MM.1S (cell line): ENCODE data around the gene SORBS2.

ENCODE experiments used
- DNase-seq: peaks from one replicate; pipeline ENCODE4 v3.0.0-alpha.2; 2015
- H2AFZ ChIP-seq: fragments of 300-600 bp; sonication (generic); 2 replicates; pipeline ENCODE4 v1.6.0; 2016; ENCODE audit warnings: antibody characterized with exemption, low read length
- H3F3A ChIP-seq: fragments of 300-600 bp; sonication (generic); 2 replicates; pipeline ENCODE4 v1.6.1; 2016; ENCODE audit warnings: mild to moderate bottlenecking, antibody characterized with exemption, low read length, moderate library complexity, mixed read lengths; ENCODE audit not compliant: insufficient read depth
- H3K27ac ChIP-seq: fragments of 300-600 bp; sonication (generic); 2 replicates; pipeline ENCODE4 v1.5.1; 2016; ENCODE audit warnings: mild to moderate bottlenecking, low read length
- H3K27me3 ChIP-seq: fragments of 300-600 bp; sonication (generic); replicated peaks from 2 replicates; pipeline ENCODE4 v1.6.0; 2016; ENCODE audit warnings: low read length; ENCODE audit not compliant: insufficient read depth
- H3K36me3 ChIP-seq: fragments of 300-600 bp; sonication (generic); replicated peaks from 2 replicates; pipeline ENCODE4 v1.6.1; 2016; ENCODE audit warnings: mild to moderate bottlenecking, low read length, mixed read lengths; ENCODE audit not compliant: insufficient read depth
- H3K4me1 ChIP-seq: fragments of 300-600 bp; sonication (generic); 2 replicates; pipeline ENCODE4 v1.6.1; 2016; ENCODE audit warnings: low read length, mixed read lengths
- H3K4me2 ChIP-seq: fragments of 300-600 bp; sonication (generic); 2 replicates; pipeline ENCODE4 v1.6.0; 2016; ENCODE audit warnings: low read depth, low read length
- H3K4me3 ChIP-seq: fragments of 300-600 bp; sonication (generic); 2 replicates; pipeline ENCODE4 v1.5.1; 2016; ENCODE audit warnings: low read length, mixed read lengths
- H3K79me2 ChIP-seq: fragments of 300-600 bp; sonication (generic); 2 replicates; pipeline ENCODE4 v1.6.1; 2016; ENCODE audit warnings: mixed run types, low read length, mixed read lengths
- H3K9ac ChIP-seq: fragments of 300-600 bp; sonication (generic); 2 replicates; pipeline ENCODE4 v1.6.1; 2016; ENCODE audit warnings: low read length, mixed read lengths
- H3K9me2 ChIP-seq: fragments of 300-600 bp; sonication (generic); replicated peaks from 2 replicates; pipeline ENCODE4 v1.6.1; 2016; ENCODE audit warnings: mild to moderate bottlenecking, low read length, mixed read lengths; ENCODE audit not compliant: insufficient read depth
- H3K9me3 ChIP-seq: fragments of 300-600 bp; sonication (generic); replicated peaks from 2 replicates; pipeline ENCODE4 v1.6.1; 2016; ENCODE audit warnings: mild to moderate bottlenecking, low read length, mixed read lengths; ENCODE audit not compliant: insufficient read depth
- H4K20me1 ChIP-seq: fragments of 300-600 bp; sonication (generic); 2 replicates; pipeline ENCODE4 v1.6.1; 2016; ENCODE audit warnings: mild to moderate bottlenecking, low read length, moderate library complexity, mixed read lengths; ENCODE audit not compliant: insufficient read depth
- EZH2 ChIP-seq: fragments of 300-600 bp; sonication (generic); optimal IDR thresholded peaks from 2 replicates; pipeline ENCODE3; 2017; ENCODE audit warnings: low read depth, mild to moderate bottlenecking, antibody characterized with exemption, low read length, mixed read lengths
- EZH2phosphoT487 ChIP-seq: fragments of 300-600 bp; sonication (generic); IDR thresholded peaks from 2 replicates; pipeline ENCODE4 v1.6.1; 2018; ENCODE audit warnings: antibody characterized with exemption, low read length
- TF ChIP-seq, protein P1 (sequence below): fragments of 300-600 bp; sonication (generic); IDR thresholded peaks from 2 replicates; pipeline ENCODE4 v1.5.1; 2016; ENCODE audit warnings: antibody characterized with exemption, low read length, mixed read lengths

The SORBS2 gene

DNA sequence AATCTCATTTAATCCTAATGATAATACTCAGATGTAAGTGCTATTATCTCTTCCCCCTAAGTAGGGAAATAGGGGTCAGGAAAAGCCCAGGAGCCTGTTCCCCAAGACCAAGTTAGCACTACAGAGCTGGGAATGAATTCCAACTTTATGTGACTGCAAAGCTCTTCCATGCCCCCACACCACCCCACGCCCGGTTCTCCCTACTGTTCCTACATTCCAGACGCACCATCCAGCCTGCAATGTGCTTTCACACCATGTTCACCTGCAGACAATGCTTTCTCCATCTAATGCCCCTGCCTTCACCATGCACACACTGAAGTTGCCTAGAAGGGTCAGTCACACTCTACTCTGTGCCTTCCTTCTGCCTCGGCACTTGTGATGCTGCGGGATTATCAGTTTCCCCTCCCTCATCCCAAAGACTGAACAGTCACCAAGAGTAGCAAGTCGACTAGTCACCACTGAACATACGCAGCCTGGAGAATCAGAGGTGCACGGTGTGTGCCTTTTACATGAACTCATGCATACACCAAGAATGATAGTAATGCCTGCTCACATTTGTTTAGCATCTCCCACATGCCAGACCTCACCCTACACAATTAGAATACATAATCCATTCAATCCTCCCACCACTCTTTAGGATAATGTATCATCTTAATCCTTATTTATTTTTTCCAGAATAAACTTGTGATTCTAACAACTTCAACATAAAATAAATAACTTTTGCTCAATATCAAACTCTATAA lies 14.2 kb downstream of the SORBS2 start:
- TF ChIP-seq, protein P1, sequence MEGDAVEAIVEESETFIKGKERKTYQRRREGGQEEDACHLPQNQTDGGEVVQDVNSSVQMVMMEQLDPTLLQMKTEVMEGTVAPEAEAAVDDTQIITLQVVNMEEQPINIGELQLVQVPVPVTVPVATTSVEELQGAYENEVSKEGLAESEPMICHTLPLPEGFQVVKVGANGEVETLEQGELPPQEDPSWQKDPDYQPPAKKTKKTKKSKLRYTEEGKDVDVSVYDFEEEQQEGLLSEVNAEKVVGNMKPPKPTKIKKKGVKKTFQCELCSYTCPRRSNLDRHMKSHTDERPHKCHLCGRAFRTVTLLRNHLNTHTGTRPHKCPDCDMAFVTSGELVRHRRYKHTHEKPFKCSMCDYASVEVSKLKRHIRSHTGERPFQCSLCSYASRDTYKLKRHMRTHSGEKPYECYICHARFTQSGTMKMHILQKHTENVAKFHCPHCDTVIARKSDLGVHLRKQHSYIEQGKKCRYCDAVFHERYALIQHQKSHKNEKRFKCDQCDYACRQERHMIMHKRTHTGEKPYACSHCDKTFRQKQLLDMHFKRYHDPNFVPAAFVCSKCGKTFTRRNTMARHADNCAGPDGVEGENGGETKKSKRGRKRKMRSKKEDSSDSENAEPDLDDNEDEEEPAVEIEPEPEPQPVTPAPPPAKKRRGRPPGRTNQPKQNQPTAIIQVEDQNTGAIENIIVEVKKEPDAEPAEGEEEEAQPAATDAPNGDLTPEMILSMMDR = no peak
- TF ChIP-seq EZH2 (no peak), EZH2phosphoT487 (no peak)
- H3F3A ChIP-seq = no peaks in the 10 kb centered on the region
- H3K4me2 ChIP-seq = no peak overlapping the region
- H3K4me3 ChIP-seq = no peak overlapping the region
- H3K36me3 ChIP-seq = no peaks in the 10 kb centered on the region
- no peaks in the 10 kb centered on the region for H3K4me1 ChIP-seq
- H3K9me3 ChIP-seq = no peaks in the 10 kb centered on the region
- no peaks in the 10 kb centered on the region for H3K79me2 ChIP-seq
- H3K27ac ChIP-seq = no peak overlapping the region
- no peaks in the 10 kb centered on the region for H3K27me3 ChIP-seq
- H4K20me1 ChIP-seq = no peaks in the 10 kb centered on the region
- no peaks in the 10 kb centered on the region for H3K9me2 ChIP-seq
- no peak for DNase-seq
- no peak overlapping the region for H2AFZ ChIP-seq
- H3K9ac ChIP-seq = no peak overlapping the region

GRCh38 chr4:185797018-185797417 lies 15.0 kb downstream of the SORBS2 start:
- H3K9ac ChIP-seq = no peak overlapping the region
- no peak overlapping the region for H3K4me2 ChIP-seq
- no peaks in the 10 kb centered on the region for H3K27me3 ChIP-seq
- no peaks in the 10 kb centered on the region for H3K4me1 ChIP-seq
- no peak for TF ChIP-seq EZH2phosphoT487
- TF ChIP-seq, protein P1 = no peak
- TF ChIP-seq EZH2 = no peak
- no peaks in the 10 kb centered on the region for H3K9me3 ChIP-seq
- H3K9me2 ChIP-seq = no peaks in the 10 kb centered on the region
- H3K4me3 ChIP-seq = no peak overlapping the region
- H2AFZ ChIP-seq = no peak overlapping the region
- no peaks in the 10 kb centered on the region for H3K36me3 ChIP-seq
- no peaks in the 10 kb centered on the region for H3F3A ChIP-seq
- no peaks in the 10 kb centered on the region for H4K20me1 ChIP-seq
- H3K27ac ChIP-seq = no peak overlapping the region
- H3K79me2 ChIP-seq = no peaks in the 10 kb centered on the region
- no peak for DNase-seq

GRCh38 chr4:185796176-185796575 lies 15.8 kb downstream of the SORBS2 start:
- no peaks in the 10 kb centered on the region for H4K20me1 ChIP-seq
- H3K9me2 ChIP-seq = no peaks in the 10 kb centered on the region
- no peak overlapping the region for H3K4me3 ChIP-seq
- no peak overlapping the region for H3K27ac ChIP-seq
- H3F3A ChIP-seq = no peaks in the 10 kb centered on the region
- no peaks in the 10 kb centered on the region for H3K9me3 ChIP-seq
- no peak overlapping the region for H3K9ac ChIP-seq
- H2AFZ ChIP-seq = no peak overlapping the region
- H3K79me2 ChIP-seq = no peaks in the 10 kb centered on the region
- no peak for DNase-seq
- no peaks in the 10 kb centered on the region for H3K36me3 ChIP-seq
- H3K4me1 ChIP-seq = no peaks in the 10 kb centered on the region
- TF ChIP-seq EZH2 (no peak), EZH2phosphoT487 (no peak)
- TF ChIP-seq, protein P1 = no peak
- H3K27me3 ChIP-seq = no peaks in the 10 kb centered on the region
- H3K4me2 ChIP-seq = no peak overlapping the region
